HG02981 (cell line): Measurements from ENCODE around the gene EIF2AK2.

ENCODE experiments used
- ATAC-seq: cut with Tn5 transposase; IDR thresholded peaks from one replicate; pipeline ENCODE4 v1.9.1; 2021; ENCODE audit warnings: mild to moderate bottlenecking, moderate library complexity; ENCODE audit not compliant: unreplicated experiment

EIF2AK2 gene

DNA sequence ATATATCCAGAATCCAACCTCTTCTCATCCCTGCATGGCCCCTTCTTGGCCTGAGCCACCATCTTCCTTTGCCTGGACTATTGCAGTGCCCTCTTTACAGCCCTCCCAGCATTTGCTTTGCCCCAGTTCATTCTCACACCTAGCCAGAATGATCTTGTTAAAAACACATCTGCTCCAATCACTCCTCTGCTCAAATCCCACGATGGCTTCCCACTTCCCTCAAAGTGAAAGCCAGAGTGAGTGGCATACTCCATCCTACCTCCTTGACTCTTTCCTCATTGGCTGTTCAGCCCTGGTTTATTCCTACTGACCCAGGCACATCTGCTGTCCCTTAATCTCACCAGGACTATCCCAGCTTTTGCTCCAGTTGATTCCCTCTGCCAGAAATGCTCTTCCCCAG lies 17.0 kb upstream of the EIF2AK2 start:
- ATAC-seq = no peak

DNA sequence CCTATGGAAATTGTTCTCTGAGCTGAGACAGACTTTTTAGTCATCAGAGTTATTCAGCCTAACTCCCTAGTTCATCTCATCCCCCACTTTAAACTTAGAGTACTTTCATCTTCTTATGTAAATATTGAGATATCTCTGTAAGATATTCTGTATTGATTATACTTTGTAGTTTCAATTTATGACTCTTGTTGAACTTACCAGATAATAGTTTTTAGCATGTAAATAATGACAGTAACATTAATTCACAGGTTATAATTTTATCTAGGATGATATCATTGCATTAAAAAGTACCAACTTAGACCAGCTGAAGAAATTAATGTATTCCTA lies 14.8 kb upstream of the EIF2AK2 start:
- no peak for ATAC-seq

DNA sequence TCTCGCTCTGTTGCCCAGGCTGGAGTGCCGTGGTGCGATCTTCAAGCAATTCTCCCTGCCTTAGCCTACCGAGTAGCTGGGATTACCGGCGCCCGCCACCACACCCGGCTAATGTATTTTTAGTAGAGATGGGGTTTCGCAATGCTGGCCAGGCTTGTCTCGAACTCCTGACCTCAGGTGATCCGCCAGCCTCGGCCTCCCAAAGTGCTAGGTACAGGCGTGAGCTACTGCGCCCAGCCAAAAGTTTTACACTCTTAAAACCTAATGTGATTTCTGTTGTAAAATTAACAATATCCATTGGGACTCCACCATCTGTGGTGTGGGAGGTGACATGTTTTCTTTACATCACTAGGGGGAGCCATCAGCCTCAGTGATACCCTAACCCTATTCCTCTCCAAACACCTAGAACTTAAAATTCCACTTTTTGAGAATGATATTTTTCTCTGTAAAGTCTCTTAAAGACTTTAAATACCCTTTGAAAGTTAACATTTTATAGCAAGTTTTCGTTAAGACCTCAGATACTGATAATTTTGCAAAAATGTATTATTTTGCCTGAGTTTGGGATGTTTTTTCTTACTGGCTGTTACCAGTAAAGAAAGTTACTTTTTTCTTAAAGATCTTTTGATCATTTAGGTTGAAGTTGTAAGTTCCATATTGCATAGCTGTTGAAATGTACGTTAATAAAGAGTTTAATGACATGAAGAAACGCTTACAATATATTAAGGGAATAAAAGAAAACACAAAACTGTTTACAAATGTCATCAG lies 11.6 kb upstream of the EIF2AK2 start:
- ATAC-seq = peak; percentile 54

DNA sequence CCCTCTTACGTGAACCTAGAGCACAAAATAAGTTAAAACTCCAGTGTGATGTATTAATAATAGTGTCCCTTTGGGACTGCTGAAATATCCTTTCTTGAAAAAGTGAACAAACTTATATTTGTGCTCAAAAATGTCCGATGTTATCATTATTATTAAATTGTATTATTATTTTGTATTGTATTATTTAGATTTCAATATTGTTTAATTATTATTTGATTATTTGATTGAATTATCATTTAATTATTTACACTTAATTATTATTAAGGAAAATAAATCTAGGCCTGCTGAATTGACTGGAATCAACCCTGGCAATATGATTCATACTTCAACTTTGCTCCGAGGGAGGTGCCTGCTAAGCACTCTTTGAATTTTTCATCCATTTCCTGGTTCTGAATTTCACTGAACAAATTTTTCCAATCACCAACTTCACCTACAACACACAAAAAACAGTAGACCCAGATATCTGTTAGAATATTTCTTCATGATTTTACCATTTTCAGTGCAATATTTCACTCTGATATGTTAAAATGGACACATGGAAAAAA lies 10.9 kb upstream of the EIF2AK2 start:
- ATAC-seq = no peak

DNA sequence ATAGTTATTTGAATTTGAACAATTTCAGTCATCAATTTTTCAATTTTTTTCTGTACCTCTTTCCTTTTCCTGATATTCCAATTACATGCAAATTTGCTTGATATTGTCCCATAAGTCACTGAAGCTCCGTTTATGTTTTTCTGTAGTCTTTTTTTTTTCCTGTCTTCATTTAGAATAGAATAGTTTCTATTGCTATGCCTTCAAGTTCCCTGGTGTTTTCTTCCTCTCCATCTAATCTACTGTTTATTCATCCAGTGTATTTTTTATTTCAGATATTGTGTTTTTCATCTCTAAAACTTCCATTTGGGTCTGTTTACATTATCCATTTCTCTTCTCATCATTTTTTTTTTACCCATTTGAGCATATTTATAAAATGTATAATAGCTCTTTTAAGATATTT lies 8.0 kb upstream of the EIF2AK2 start:
- ATAC-seq = no peak

DNA sequence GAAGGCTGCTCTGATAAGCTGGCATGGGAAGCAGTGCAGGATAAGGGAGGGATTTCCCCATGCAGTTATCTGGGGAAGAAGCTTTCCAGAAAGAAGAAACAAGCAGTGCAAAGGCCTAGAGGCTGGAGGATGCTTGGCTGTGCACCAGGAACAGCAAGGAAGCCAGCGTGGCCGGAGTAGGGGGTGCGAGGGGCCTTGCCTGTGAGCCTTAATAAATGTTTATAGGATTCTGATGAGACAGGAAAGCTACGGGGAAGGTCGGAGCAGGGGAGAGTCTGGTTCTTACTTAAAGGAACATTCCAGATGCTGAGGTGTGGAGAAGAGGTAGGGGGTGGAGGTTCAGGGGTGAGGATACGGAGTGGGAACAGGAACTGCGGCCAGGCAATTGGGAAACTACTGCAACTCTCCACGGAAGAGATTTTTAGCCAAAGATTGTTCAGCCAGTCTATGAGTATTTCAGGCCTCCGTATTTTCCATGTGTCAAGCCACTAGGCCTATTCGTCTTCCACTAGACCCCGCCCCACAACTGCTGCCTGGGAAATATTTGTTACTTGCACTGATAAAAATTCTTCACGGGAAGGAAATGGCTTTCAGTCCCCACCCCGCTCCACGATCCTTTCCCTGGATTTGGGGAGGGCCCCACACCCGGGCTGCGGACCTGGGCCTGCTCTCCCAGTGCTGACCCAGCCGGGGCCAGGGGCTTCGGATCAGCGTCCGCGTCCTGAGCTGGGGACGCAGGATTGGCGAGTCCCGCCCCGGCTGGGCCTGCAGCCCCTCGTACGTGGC lies 516 bp downstream of the EIF2AK2 start:
- ATAC-seq = peak; percentile 22

DNA sequence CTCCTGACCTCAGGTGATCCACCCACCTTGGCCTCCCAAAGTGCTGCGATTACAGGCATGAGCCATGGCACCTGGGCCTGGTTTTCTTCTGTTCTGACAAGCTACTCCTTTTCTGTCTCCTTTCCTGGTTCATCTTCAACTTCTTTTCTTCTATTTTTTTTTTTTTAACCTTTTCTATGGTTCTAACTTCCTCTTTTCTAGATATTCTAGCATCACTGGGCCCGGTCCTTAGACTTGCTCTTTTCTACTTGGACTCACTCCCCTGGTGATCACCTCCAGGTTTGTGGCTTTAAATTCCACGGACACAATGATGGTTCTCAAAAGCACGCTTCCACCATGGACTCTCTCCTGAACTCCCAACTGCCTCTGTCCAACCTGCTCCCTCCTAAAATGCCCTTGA lies 2.0 kb downstream of the EIF2AK2 start:
- no peak for ATAC-seq

DNA sequence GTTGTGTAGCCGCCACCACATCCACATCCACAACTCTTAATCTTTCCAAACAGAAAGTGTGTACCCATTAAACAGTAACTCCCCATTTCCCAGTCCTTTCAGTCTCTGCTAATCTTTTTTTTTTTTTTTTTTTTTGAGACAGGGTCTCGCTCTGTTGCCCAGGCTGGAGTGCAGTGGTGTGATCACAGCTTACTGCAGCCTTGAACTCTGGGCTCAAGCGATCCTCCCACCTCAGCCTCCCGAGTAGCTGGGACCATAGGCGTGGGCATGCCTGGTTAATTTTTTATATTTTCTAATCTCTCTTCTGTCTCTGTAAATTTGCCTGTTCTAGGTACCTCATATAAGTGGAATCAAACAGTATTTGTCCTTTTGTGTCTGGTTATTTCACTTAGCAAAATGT lies 3.6 kb downstream of the EIF2AK2 start:
- ATAC-seq = no peak

DNA sequence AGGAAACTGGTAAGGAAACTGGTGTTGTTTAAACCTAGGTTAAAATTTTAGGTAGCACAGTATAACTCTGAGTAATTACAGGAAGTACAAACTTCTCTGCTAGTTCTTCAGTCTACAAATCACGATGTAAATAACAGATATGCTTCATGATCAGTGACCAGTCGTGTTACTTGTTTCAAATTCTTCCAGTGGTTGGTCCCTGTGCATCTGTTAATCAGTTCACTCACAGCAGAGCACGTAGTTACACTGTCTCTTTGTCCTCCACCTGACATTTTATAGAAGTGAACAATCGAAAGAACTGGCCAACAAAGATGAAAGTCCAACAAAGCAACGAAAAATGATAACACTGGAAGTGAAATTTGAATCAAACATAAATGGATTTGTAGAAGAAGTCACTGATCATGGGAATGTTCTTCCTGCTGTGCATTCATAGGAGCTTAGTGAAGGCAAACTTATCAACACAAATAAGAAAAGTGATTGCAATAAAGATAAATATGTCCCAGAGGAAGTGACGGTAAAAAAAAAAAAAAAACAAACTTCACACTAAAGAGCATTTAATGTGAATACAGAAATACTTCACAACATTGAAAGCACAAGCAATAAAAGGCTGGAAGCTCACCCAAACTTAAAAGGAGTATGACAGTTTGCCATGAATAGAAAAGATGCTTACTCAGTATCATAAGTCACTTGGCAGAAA lies 7.0 kb downstream of the EIF2AK2 start:
- ATAC-seq = no peak

DNA sequence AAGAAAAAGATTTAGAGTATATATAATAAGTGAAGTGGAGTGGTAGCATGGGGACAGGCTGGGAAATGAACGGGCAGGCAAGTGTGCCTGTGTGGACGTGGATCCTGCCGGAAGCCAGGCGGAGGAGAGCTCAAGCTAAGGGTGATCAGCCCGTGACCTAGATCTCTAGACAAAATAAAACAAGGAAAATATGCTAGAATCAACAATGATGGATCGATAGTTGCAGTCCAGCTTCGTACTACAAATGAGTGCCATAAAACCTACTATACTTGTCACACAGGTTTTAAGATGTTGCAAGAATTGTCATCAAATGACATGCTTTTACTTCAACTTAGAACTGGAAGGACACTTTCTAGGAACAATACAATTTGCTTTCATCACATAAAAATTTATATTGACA lies 8.5 kb downstream of the EIF2AK2 start:
- no peak for ATAC-seq

DNA sequence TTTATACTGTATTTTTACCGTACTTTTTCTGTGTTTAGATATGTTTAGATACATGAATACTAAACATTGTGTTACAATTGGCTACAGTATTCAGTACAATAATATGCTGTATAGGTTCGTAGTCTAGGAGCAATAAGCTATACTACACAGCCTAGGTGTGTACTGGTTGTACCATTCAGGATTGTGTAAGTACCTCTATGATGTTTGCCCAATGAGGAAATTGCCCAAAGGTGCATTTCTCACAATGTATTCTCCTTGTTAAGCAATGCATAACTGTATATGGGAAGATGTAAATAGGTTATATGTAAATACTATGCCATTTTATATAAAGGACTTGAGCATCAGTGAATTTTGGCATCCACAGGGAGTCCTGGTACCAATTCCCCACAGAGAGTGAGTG lies 10.7 kb downstream of the EIF2AK2 start:
- ATAC-seq = no peak

DNA sequence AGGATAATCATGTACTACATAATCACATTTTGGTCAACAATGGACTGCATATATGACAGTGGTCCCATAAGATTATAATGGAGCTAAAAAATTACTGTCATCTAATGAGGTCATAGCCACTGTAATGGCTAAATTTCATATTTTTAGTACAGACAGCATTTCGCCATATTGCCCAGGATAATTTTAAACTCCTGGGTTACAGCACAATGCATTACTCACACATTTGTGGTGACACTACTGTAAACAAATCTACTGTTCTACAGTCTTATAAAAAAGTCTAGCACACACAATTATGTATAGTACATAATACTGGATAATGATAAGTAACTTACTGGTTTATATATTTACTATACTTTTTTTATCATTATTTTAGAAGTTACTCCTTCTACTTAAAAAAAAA lies 12.8 kb downstream of the EIF2AK2 start:
- no peak for ATAC-seq

DNA sequence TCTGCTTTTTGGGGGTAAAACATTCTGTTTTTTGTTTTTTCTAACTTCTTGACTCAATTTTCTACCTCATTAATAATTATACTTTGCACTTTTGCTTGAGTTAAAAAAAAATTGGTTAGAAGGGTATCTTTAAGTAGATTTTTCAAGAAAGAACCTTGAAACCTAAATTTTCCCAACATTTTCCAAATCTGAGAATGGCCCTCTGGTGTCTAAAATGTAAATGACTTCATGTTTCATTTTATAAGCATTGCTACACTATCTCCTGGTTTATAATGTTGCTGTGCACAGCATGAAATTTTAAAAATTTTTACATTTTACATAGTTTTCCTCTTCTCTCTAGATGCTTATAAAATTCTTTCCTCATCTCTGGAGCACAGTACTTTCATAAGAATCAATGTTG lies 14.2 kb downstream of the EIF2AK2 start:
- ATAC-seq = no peak

DNA sequence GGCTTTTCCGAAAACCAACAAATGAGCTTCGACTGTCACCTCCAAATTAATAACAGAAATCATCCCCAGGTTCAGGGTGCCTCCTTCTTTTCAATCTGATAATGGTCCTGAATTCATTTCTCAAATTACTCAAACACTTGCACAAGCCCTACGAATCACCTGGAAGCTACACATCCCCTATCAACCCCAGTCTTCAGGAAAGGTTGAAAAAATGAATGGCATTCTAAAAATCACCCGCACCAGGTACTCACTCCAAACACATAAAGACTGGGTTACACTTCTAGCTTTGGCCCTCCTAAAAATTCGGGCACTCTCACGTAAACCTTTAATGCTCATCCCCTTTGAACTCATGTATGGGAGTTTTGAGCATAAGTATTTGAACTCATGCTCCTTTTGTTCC lies 23.9 kb downstream of the EIF2AK2 start:
- ATAC-seq = no peak

DNA sequence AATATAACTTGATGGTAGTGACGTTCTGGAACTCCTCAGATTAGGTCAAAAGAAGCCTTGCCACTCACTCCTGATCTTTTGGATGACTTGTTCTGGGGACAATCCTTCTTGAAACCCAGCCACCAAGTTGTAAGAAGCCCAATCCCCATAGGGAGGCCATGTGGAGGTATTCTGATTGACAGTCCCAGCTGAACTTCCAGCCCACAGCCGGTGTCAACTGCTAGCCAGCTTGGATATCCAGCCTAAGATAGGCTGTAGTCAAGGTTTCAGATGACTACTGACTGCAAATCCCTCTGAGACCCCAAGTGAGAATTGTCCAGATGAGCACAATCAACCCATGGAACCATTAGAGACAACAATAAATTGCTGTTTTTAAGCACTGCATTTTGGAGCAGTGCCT lies 31.4 kb downstream of the EIF2AK2 start:
- no peak for ATAC-seq

DNA sequence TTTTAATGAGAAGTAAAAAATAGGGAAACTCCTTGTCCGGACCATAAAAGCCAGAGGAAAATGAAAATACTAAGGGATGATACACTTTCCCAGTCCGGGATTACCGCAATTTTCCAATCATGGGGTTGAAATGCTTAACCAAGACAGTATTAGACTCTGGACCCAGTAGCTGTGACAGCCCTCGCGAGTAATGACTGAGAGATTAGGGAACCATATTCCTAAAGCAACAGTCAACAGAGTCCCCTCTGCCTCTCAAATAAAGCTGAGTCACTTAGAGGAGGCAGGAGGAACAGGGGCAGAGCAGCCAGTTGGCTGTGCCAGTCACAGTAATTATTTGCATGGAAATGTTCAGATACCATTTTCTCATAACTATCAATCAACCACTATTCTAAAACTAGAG lies 37.6 kb downstream of the EIF2AK2 start:
- ATAC-seq = no peak

DNA sequence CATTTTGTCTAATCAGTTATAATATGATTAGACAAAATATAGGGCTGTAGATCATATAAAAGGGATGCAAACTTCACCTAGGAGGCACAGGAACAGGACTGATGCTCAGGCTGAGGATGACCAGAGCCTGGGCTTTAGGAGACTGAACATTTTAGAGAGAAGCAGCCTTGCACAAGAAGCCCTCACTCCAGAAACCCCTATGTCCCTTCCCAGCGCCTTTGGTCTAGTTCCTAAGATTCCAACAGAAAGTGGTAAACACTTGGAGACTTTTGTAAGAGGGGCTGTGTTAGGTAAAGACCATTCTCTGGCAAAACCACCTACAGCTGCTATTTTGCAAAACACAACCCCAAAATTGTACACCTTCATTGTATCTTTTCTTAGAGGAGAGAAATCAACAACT lies 39.2 kb downstream of the EIF2AK2 start:
- no peak for ATAC-seq

DNA sequence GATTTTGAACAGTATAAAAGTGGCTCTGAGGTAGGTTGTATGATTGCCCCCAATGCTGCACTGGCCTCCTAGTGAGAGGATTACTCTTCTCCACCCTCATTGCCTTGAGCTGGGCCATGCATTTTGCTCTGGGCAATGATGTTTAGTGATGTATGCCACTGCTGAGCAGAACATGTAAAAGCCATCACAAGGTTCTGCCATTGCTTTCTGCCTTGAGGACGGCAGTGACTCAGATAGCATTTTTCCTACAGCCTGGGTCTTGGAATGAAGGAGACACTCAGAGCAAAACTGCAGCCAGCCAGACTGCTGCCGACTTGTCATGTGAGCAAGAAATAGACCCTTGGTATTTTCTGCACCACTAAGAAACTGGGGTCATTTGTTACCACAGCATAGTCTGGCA lies 44.8 kb downstream of the EIF2AK2 start:
- ATAC-seq = no peak

DNA sequence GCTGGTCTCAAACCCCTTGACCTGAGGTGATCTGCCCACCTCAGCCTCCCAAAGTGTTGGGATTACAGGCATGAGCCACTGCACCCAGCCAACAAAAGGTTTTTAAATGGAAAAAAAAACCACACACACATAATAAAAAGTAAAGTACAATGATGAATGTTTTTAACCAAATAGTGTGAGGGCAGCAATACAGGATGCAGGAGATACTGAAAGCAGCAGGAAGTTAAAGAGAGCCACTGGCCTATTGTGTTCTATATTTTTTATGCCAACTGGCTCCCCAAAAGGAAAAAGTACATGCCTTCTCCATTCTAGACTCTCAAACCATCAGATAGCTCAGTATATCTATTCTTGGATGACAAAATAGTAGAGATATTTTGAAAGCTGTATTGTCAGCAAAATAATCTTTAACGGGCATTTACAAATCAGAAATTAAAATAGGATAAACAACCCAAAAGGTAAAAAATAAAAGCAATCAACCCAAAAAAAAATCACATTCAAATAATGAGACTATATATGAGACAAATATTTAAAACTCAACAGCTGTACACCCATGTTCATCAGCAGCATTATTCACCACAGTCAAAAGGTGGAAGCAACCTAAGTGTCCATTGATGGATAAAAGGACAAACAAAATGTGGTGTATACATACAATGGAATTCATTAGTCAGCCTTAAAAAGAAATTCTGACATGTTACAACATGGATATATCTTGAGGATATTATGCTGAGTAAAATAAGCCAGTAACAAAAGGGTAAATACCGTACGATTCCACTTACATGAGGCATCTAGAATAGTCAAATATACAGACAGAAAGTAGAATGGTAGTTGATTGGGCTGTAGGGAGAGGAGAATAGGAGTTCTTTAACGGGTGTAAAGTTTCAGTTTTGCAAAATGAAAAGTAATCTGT lies 46.2 kb downstream of the EIF2AK2 start:
- ATAC-seq = no peak

DNA sequence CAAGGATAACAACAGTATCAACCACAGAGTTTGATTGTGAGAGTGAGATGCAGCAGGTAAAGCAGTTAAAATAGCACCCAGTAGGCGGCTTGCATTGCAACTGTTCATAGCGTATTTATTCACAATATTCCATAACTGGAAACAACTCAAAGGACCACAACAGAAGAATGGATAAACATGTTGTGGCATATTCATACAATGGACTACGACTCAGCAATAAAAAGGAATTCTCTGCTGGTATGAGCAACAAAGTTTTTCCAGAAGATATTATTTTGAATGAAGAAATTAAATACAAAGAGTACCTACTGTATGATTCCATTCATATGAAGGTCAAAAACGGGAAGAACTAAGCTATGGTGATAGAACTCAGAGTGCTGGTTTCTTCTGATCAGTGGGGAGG lies 47.3 kb downstream of the EIF2AK2 start:
- ATAC-seq = no peak

DNA sequence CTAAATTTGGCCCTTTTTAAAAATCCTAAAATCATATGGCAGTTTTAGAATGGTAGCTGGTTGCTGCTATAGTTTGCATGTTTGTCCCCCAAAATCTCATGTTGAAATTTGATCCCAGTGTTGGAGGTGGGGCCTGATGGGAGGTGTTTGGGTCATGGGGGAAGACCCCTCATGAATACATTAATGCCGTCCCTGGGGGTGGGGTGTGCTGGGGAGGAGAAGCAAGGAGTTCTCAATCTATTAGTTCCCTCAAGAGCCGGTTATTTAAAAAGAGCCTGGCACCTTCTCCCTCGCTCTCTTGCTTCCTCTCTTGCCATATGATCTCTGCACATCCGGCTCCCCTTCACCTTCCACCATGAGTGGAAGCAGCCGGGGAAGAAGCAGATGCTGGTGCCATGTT lies 51.6 kb downstream of the EIF2AK2 start:
- ATAC-seq = no peak
